ENCODE measurements around the gene CDON.

The CDON gene

GRCh38 chr11:126011265-126011664, 51.4 kb downstream of the CDON start:
- TF ChIP-seq CTCF (IDR thresholded peaks at IDR 0.05; ENCODE audit: low read length, missing control alignments) = no peak
- no peak for DNase-seq (ENCODE audit: low read depth)
- H3K4me3 ChIP-seq (replicated peaks; ENCODE audit: low read depth, low read length) = no peak overlapping the region

- DNase-seq (ENCODE audit: low read depth) = no peak
- H3K4me3 ChIP-seq (replicated peaks; ENCODE audit: low read depth, low read length) = no peak overlapping the region
- TF ChIP-seq CTCF (IDR thresholded peaks at IDR 0.05; ENCODE audit: low read length, missing control alignments) = no peak
These were observed 53.7 kb downstream of the CDON start for GRCh38 chr11:126008956-126009355.

GRCh38 chr11:126007238-126007637, 55.4 kb downstream of the CDON start:
- no peak overlapping the region for H3K4me3 ChIP-seq (replicated peaks; ENCODE audit: low read depth, low read length)
- no peak for TF ChIP-seq CTCF (IDR thresholded peaks at IDR 0.05; ENCODE audit: low read length, missing control alignments)
- DNase-seq (ENCODE audit: low read depth) = peak; percentile 10

GRCh38 chr11:126006068-126006467, 56.6 kb downstream of the CDON start:
- no peak overlapping the region for H3K4me3 ChIP-seq (replicated peaks; ENCODE audit: low read depth, low read length)
- DNase-seq (ENCODE audit: low read depth) = no peak
- TF ChIP-seq CTCF (IDR thresholded peaks at IDR 0.05; ENCODE audit: low read length, missing control alignments) = no peak

GRCh38 chr11:126002181-126002580, 60.5 kb downstream of the CDON start:
- TF ChIP-seq CTCF (IDR thresholded peaks at IDR 0.05; ENCODE audit: low read length, missing control alignments) = no peak
- H3K4me3 ChIP-seq (replicated peaks; ENCODE audit: low read depth, low read length) = no peak overlapping the region
- DNase-seq (ENCODE audit: low read depth) = no peak

GRCh38 chr11:125999234-125999880, 63.3 kb downstream of the CDON start:
- TF ChIP-seq CTCF (IDR thresholded peaks at IDR 0.05; ENCODE audit: low read length, missing control alignments) = no peak
- H3K4me3 ChIP-seq (replicated peaks; ENCODE audit: low read depth, low read length) = no peak overlapping the region
- DNase-seq (ENCODE audit: low read depth) = no peak

- no peak overlapping the region for H3K4me3 ChIP-seq (replicated peaks; ENCODE audit: low read depth, low read length)
- no peak for TF ChIP-seq CTCF (IDR thresholded peaks at IDR 0.05; ENCODE audit: low read length, missing control alignments)
- DNase-seq (ENCODE audit: low read depth) = no peak
These were observed 64.4 kb downstream of the CDON start for GRCh38 chr11:125998267-125998666.

Measured in fibroblast of pulmonary artery (primary cell).